ENCODE measurements around the gene WDR17.

Gene WDR17

GRCh38 chr4:176065435-176066291 lies at the start of gene WDR17:
Gene WDR17, plus strand, starts transcription at chr4:176065841. Its CDS starts 45,740 bp downstream, at chr4:176111581.
- DNase-seq, result peak; percentile 98

- no peak for DNase-seq
These were observed 49.0 kb upstream of the WDR17 start for GRCh38 chr4:176016601-176017000.

- DNase-seq, result no peak
These were observed 45.1 kb upstream of the WDR17 start for GRCh38 chr4:176020481-176021085.

- DNase-seq, result no peak
These were observed 35.2 kb upstream of the WDR17 start for GRCh38 chr4:176030391-176030790.

- DNase-seq, result no peak
These were observed 33.7 kb upstream of the WDR17 start for GRCh38 chr4:176031922-176032321.

GRCh38 chr4:176032454-176032853 lies 33.2 kb upstream of the WDR17 start:
- DNase-seq, result no peak

GRCh38 chr4:176034499-176034898 lies 31.1 kb upstream of the WDR17 start:
- DNase-seq, result peak; percentile 28

- DNase-seq, result no peak
These were observed 30.7 kb upstream of the WDR17 start for GRCh38 chr4:176034936-176035335.

GRCh38 chr4:176036585-176037205 lies 28.9 kb upstream of the WDR17 start:
- DNase-seq, result no peak

- DNase-seq, result no peak
These were observed 26.9 kb upstream of the WDR17 start for GRCh38 chr4:176038789-176039188.

- DNase-seq, result no peak
These were observed 23.4 kb upstream of the WDR17 start for GRCh38 chr4:176042195-176042594.

- DNase-seq, result no peak
These were observed 21.6 kb upstream of the WDR17 start for GRCh38 chr4:176043838-176044588.

- no peak for DNase-seq
These were observed 21.1 kb upstream of the WDR17 start for GRCh38 chr4:176044589-176044951.

GRCh38 chr4:176048631-176049030 lies 17.0 kb upstream of the WDR17 start:
- no peak for DNase-seq

- no peak for DNase-seq
These were observed 12.9 kb upstream of the WDR17 start for GRCh38 chr4:176052744-176053143.

GRCh38 chr4:176053785-176054184 lies 11.9 kb upstream of the WDR17 start:
- DNase-seq, result no peak

GRCh38 chr4:176054942-176055341 lies 10.7 kb upstream of the WDR17 start:
- DNase-seq, result no peak

GRCh38 chr4:176063718-176064117 lies 1.9 kb upstream of the WDR17 start:
- DNase-seq, result no peak

- DNase-seq, result no peak
These were observed 1.1 kb upstream of the WDR17 start for GRCh38 chr4:176064539-176064938.

- DNase-seq, result no peak
These were observed 1.1 kb downstream of the WDR17 start for GRCh38 chr4:176066757-176067156.

GRCh38 chr4:176077561-176077960 lies 11.9 kb downstream of the WDR17 start:
- no peak for DNase-seq

GRCh38 chr4:176084769-176085168 lies 19.1 kb downstream of the WDR17 start:
- DNase-seq, result no peak

GRCh38 chr4:176090115-176090514 lies 24.5 kb downstream of the WDR17 start:
- DNase-seq, result no peak
